AG09309 (cell line): ENCODE measurements around the gene LDLRAD4.

Experiments
- DNase-seq: peaks from one replicate; pipeline ENCODE4 v3.0.0-alpha.2; 2010; ENCODE audit warnings: low read depth
- H3K4me3 ChIP-seq: 2 replicates; pipeline ENCODE4 v1.5.1; 2011; ENCODE audit warnings: mild to moderate bottlenecking, low read depth, low read length, moderate library complexity; ENCODE audit not compliant: control insufficient read depth
- CTCF ChIP-seq: IDR thresholded peaks from 2 replicates; pipeline ENCODE4 v1.5.1; 2011; ENCODE audit warnings: mild to moderate bottlenecking, low read depth, low read length, inconsistent platforms; ENCODE audit not compliant: insufficient read depth, control insufficient read depth; ENCODE audit errors: missing control alignments

Gene LDLRAD4

GRCh38 chr18:13587477-13587876, 368.9 kb downstream of the LDLRAD4 start:
- H3K4me3 ChIP-seq = no peak overlapping the region
- DNase-seq = no peak
- TF ChIP-seq CTCF = no peak

- TF ChIP-seq CTCF = no peak
- DNase-seq = no peak
- no peak overlapping the region for H3K4me3 ChIP-seq
Measured at GRCh38 chr18:13587937-13588336, 369.4 kb downstream of the LDLRAD4 start.

GRCh38 chr18:13589316-13589715, 370.8 kb downstream of the LDLRAD4 start:
- no peak for TF ChIP-seq CTCF
- no peak for DNase-seq
- no peak overlapping the region for H3K4me3 ChIP-seq

GRCh38 chr18:13589943-13590342, 371.4 kb downstream of the LDLRAD4 start:
- TF ChIP-seq CTCF = no peak
- no peak for DNase-seq
- H3K4me3 ChIP-seq = no peak overlapping the region

- no peak for TF ChIP-seq CTCF
- no peak overlapping the region for H3K4me3 ChIP-seq
- DNase-seq = no peak
Measured at GRCh38 chr18:13592246-13592645, 373.7 kb downstream of the LDLRAD4 start.

GRCh38 chr18:13594551-13594950, 376.0 kb downstream of the LDLRAD4 start:
- no peak for DNase-seq
- TF ChIP-seq CTCF = no peak
- no peak overlapping the region for H3K4me3 ChIP-seq

- no peak overlapping the region for H3K4me3 ChIP-seq
- no peak for DNase-seq
- TF ChIP-seq CTCF = no peak
Measured at GRCh38 chr18:13597068-13597467, 378.5 kb downstream of the LDLRAD4 start.
